DND-41 (cell line): Measurements from ENCODE around the gene DCDC1.

ENCODE experiments used
- ATAC-seq: fragments of 200-7000 bp; cut with Tn5 transposase; 3 replicates; pipeline ENCODE4 v1.9.1; 2021; ENCODE audit warnings: low read depth; ENCODE audit not compliant: insufficient read depth
- DNase-seq: peaks from one replicate; pipeline ENCODE4 v3.0.0-alpha.2; 2020
- H2AFZ ChIP-seq: 2 replicates; pipeline ENCODE4 v1.6.0; 2012; ENCODE audit warnings: low read depth, low read length
- H3K27ac ChIP-seq: 2 replicates; pipeline ENCODE4 v1.5.1; 2012; ENCODE audit warnings: low read length, inconsistent platforms
- H3K27me3 ChIP-seq: fragments of 200-600 bp; sonication (generic); 2 replicates; pipeline ENCODE4 v1.6.0; 2012; ENCODE audit warnings: low read length, mild to moderate bottlenecking, inconsistent platforms; ENCODE audit not compliant: insufficient read depth, poor library complexity
- H3K36me3 ChIP-seq: 2 replicates; pipeline ENCODE4 v1.5.1; 2012; ENCODE audit warnings: low read length, inconsistent platforms; ENCODE audit not compliant: insufficient read depth
- H3K4me1 ChIP-seq: 2 replicates; pipeline ENCODE4 v1.5.1; 2012; ENCODE audit warnings: mild to moderate bottlenecking, low read length; ENCODE audit not compliant: insufficient read depth
- H3K4me2 ChIP-seq: 2 replicates; pipeline ENCODE4 v1.6.0; 2012; ENCODE audit warnings: mild to moderate bottlenecking, moderate library complexity, low read length, inconsistent platforms; ENCODE audit not compliant: insufficient read depth
- H3K4me3 ChIP-seq, 2 experiments: fragments of 200-600 bp in 1 of 2; shearing (Covaris generic) in 1 of 2; 2 replicates each; pipeline ENCODE4 v1.5.1; 2012 to 2016; ENCODE audit warnings: inconsistent platforms in 2 of 2, low read length in 2 of 2, mild to moderate bottlenecking in 2 of 2, low read depth in 1 of 2, moderate library complexity in 1 of 2
- H3K79me2 ChIP-seq: 2 replicates; pipeline ENCODE4 v1.6.0; 2012; ENCODE audit warnings: low read length, inconsistent platforms; ENCODE audit not compliant: insufficient read depth
- H3K9ac ChIP-seq: 2 replicates; pipeline ENCODE4 v1.6.0; 2012; ENCODE audit warnings: low read depth, mild to moderate bottlenecking, inconsistent platforms, low read length, moderate library complexity
- H3K9me3 ChIP-seq: 2 replicates; pipeline ENCODE4 v1.5.1; 2012; ENCODE audit warnings: low read length, moderate library complexity, mild to moderate bottlenecking, inconsistent platforms; ENCODE audit not compliant: insufficient read depth, severe bottlenecking
- H4K20me1 ChIP-seq: 2 replicates; pipeline ENCODE4 v1.6.0; 2012; ENCODE audit warnings: low read length; ENCODE audit not compliant: insufficient read depth
- EZH2 ChIP-seq: IDR thresholded peaks from 3 replicates; pipeline ENCODE4 v1.6.1; 2012; ENCODE audit warnings: borderline replicate concordance, low read depth, mild to moderate bottlenecking, moderate library complexity, low read length, inconsistent platforms; ENCODE audit not compliant: severe bottlenecking
- TF ChIP-seq, protein P1 (sequence below): IDR thresholded peaks from 2 replicates; pipeline ENCODE4 v1.5.1; 2012; ENCODE audit warnings: borderline replicate concordance, low read length, moderate library complexity, mild to moderate bottlenecking; ENCODE audit not compliant: poor library complexity, severe bottlenecking; ENCODE audit errors: extremely low read depth

The DCDC1 gene

DNA sequence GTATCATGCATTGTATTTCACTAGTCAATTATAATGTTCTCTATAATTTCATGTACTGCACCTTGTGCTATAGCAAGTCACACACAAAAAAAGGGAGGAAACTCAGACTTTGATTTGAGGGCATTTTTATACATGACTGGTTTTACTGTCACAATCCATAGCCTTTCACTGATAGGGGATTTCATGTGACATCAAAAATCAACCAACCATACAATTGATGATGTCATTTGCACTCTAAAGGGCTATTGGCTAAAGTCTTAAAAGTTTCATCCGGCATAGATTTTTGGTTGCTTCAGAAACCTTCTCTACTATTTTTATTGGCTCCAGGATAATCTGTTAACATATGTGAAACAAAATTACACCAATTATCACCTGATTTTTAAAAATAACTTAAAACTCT lies 237.8 kb downstream of the DCDC1 start:
- Histone ChIP-seq H3K79me2 (no peaks in the 10 kb centered on the region), H3K9me3 (no peaks in the 10 kb centered on the region), H2AFZ (no peak overlapping the region), H3K27me3 (no peaks in the 10 kb centered on the region), H3K4me1 (no peaks in the 10 kb centered on the region), H3K4me3 (no peak overlapping the region), H3K9ac (no peak overlapping the region), H3K36me3 (no peaks in the 10 kb centered on the region), H3K27ac (no peak overlapping the region), H4K20me1 (no peaks in the 10 kb centered on the region), H3K4me2 (no peak overlapping the region)
- ATAC-seq (no peak), DNase-seq (no peak)
- TF ChIP-seq, protein P1, sequence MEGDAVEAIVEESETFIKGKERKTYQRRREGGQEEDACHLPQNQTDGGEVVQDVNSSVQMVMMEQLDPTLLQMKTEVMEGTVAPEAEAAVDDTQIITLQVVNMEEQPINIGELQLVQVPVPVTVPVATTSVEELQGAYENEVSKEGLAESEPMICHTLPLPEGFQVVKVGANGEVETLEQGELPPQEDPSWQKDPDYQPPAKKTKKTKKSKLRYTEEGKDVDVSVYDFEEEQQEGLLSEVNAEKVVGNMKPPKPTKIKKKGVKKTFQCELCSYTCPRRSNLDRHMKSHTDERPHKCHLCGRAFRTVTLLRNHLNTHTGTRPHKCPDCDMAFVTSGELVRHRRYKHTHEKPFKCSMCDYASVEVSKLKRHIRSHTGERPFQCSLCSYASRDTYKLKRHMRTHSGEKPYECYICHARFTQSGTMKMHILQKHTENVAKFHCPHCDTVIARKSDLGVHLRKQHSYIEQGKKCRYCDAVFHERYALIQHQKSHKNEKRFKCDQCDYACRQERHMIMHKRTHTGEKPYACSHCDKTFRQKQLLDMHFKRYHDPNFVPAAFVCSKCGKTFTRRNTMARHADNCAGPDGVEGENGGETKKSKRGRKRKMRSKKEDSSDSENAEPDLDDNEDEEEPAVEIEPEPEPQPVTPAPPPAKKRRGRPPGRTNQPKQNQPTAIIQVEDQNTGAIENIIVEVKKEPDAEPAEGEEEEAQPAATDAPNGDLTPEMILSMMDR = no peak
- TF ChIP-seq EZH2 = no peak

DNA sequence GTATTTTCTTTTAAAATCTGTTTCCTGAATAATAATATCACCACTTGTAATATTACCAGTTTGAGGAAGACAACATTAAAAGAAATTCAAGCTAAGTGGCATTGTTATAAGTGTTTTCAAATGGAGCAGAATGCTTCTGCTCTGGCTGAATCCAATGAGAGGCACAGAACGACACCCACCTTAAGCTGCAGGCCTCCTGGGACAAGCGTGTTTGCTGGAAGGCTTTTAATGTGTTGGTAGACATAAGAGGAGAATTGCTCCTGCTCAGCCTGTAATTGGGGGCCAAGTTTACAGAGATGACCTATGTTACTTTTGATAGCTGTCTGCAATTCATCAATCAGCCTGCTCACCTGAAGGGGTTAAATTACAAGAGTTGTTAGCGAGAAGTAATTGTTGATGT lies 242.2 kb downstream of the DCDC1 start:
- Histone ChIP-seq H3K9ac (no peak overlapping the region), H3K79me2 (no peaks in the 10 kb centered on the region), H4K20me1 (no peaks in the 10 kb centered on the region), H3K36me3 (no peaks in the 10 kb centered on the region), H3K27me3 (no peaks in the 10 kb centered on the region), H3K4me1 (no peaks in the 10 kb centered on the region), H3K4me2 (no peak overlapping the region), H3K4me3 (no peak overlapping the region), H2AFZ (no peak overlapping the region), H3K9me3 (no peaks in the 10 kb centered on the region), H3K27ac (no peak overlapping the region)
- TF ChIP-seq, protein P1 = no peak
- TF ChIP-seq EZH2 = no peak
- no peak for ATAC-seq
- DNase-seq = no peak

DNA sequence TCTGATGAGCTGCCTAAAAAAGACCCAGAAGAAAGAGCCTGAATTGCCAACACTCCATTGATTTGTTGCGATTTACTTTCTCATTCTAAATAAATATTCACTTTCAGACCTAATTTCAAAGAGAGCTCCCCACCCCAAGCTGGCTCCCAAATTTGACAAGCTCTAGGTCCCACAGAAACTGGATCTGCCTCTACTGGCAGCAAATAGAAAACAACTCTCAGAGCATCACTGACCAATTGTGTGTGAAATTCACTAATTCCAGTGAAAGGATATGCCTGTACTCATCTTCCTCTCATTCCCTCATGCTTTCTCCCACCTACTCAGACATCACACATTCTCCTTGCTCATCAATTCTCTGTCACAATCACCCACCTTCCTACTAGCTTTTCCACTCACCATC lies 249.1 kb downstream of the DCDC1 start:
- Histone ChIP-seq H3K27ac (no peak overlapping the region), H3K36me3 (no peaks in the 10 kb centered on the region), H3K4me3 (no peak overlapping the region), H3K27me3 (no peaks in the 10 kb centered on the region), H3K79me2 (no peaks in the 10 kb centered on the region), H2AFZ (no peak overlapping the region), H4K20me1 (no peaks in the 10 kb centered on the region), H3K4me2 (no peak overlapping the region), H3K9me3 (no peaks in the 10 kb centered on the region), H3K4me1 (no peaks in the 10 kb centered on the region), H3K9ac (no peak overlapping the region)
- TF ChIP-seq, protein P1 = no peak
- no peak for TF ChIP-seq EZH2
- ATAC-seq (no peak), DNase-seq (no peak)

DNA sequence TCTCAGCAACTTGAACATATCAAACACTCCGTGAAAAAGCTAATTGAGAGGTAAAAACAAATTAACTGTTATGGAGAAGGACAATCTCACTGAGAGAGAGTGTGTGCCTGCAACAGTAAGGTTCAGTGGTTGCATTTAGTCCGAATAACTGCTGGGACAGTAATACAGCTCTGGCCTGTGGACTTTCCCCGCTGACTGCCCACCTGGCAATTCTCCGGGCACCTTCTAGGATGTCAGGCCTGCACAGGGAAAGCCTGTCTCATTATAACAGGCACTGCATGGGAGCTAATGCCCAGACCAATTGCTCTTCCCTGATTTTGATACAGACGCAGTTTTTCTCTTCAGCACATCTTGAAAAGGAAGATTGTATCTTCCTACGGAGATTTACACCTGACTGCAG lies 251.0 kb downstream of the DCDC1 start:
- H3K4me2 ChIP-seq = no peak overlapping the region
- no peaks in the 10 kb centered on the region for H3K4me1 ChIP-seq
- no peaks in the 10 kb centered on the region for H3K9me3 ChIP-seq
- no peak overlapping the region for H2AFZ ChIP-seq
- H3K36me3 ChIP-seq = no peaks in the 10 kb centered on the region
- no peak overlapping the region for H3K27ac ChIP-seq
- no peak for TF ChIP-seq EZH2
- TF ChIP-seq, protein P1 = no peak
- ATAC-seq = no peak
- H3K79me2 ChIP-seq = no peaks in the 10 kb centered on the region
- H4K20me1 ChIP-seq = no peaks in the 10 kb centered on the region
- DNase-seq = no peak
- no peaks in the 10 kb centered on the region for H3K27me3 ChIP-seq
- no peak overlapping the region for H3K4me3 ChIP-seq
- no peak overlapping the region for H3K9ac ChIP-seq
